Breast epithelium (tissue), 4 donors: Measurements from ENCODE around the gene PEMT. TPM values are rescaled to one million over a fixed set of nuclear protein-coding genes. Genes with fewer than 3 reads are reported as not detected.

Source experiments
- DNase-seq, 2 donors: peaks; one replicate each; pipeline ENCODE4 v3.0.0-alpha.2; 2019; ENCODE audit warnings: low spot score in 2 of 2
- H3K27ac ChIP-seq, 2 donors: fragments of 200-600 bp; sonication (generic) in 1 of 2; one replicate each; pipeline ENCODE4 v1.5.1; 2016 to 2019; ENCODE audit warnings: mild to moderate bottlenecking in 1 of 2
- H3K27me3 ChIP-seq, 2 donors: fragments of 200-600 bp; sonication (generic) in 1 of 2; one replicate each; pipeline versions ENCODE4 v1.5.1 to v1.6.0; 2017 to 2019; ENCODE audit warnings: control low read depth in 1 of 2, mild to moderate bottlenecking in 1 of 2
- H3K36me3 ChIP-seq: fragments of 200-600 bp; one replicate; pipeline ENCODE4 v1.5.1; 2019
- H3K4me1 ChIP-seq, 2 donors: fragments of 200-600 bp; sonication (generic); one replicate each; pipeline ENCODE4 v1.5.1; 2016 to 2019; ENCODE audit warnings: control low read depth in 1 of 2
- H3K4me3 ChIP-seq, 3 donors: fragments of 200-600 bp; sonication (generic); 1 replicate in 2 of 3; 2 replicates in 1 of 3; pipeline ENCODE4 v1.5.1; 2016 to 2019; ENCODE audit warnings: mild to moderate bottlenecking in 3 of 3, moderate library complexity in 2 of 3
- H3K9me3 ChIP-seq, 2 donors: fragments of 200-600 bp; sonication (generic) in 1 of 2; one replicate each; pipeline ENCODE4 v1.5.1; 2016 to 2019; ENCODE audit warnings: control low read depth in 1 of 2
- CTCF ChIP-seq, 3 donors: fragments of 450-650 bp; IDR thresholded peaks; one replicate each; pipeline ENCODE4 v1.5.1; 2016 to 2017; ENCODE audit warnings: antibody characterized with exemption in 3 of 3, mild to moderate bottlenecking in 3 of 3, moderate library complexity in 3 of 3
- POLR2A ChIP-seq: fragments of 450-650 bp; IDR thresholded peaks from one replicate; pipeline ENCODE4 v1.6.1; 2016; ENCODE audit warnings: antibody characterized with exemption, mild to moderate bottlenecking, moderate library complexity
- POLR2AphosphoS5 ChIP-seq, 3 donors: sonication (generic); formaldehyde crosslinking; IDR thresholded peaks; one replicate each; pipeline ENCODE4 v1.6.1; 2017; ENCODE audit warnings: antibody characterized with exemption in 3 of 3
- intact Hi-C: fragments of 100-400 bp; cut with DNase I; formaldehyde crosslinking; loops from one replicate; pipeline ENCODE4 v1.15.1; 2023; ENCODE audit warnings: low total_unique reads
- total RNA-seq, 3 donors: library from RNA; depleted of rRNA; stranded (reverse); fragments of >200 nt; gene quantifications; one replicate each; pipeline ENCODE4 v1.1.0, GENCODE V29; 2016

Gene PEMT
- total RNA-seq, 3 donors from 2014 or later, result 37.3 to 151 (median 52.4) TPM

GRCh38 chr17:17545031-17545820 lies 46.3 kb downstream of the PEMT start:
- no peaks in the 10 kb centered on the region for H3K9me3 ChIP-seq
- TF ChIP-seq POLR2AphosphoS5 (IDR thresholded peaks at IDR 0.05) (no peak), POLR2A (no peak), CTCF (IDR thresholded peaks at IDR 0.05) (no peak)
- H3K36me3 ChIP-seq, result no peaks in the 10 kb centered on the region
- no peak for DNase-seq
- intact Hi-C loops, result loop anchor here (10.0 kb wide), 1 partner anchor 530 kb away; no protein-coding TSS in a partner anchor
- H3K27me3 ChIP-seq, result no peaks in the 10 kb centered on the region
- H3K27ac ChIP-seq, result peak overlapping the region in 1 of 2 donors; percentile 39
- H3K4me3 ChIP-seq, result no peak overlapping the region
- H3K4me1 ChIP-seq, result no peaks in the 10 kb centered on the region

GRCh38 chr17:17542906-17543635 lies 48.4 kb downstream of the PEMT start:
- no peak overlapping the region for H3K4me3 ChIP-seq
- TF ChIP-seq CTCF (IDR thresholded peaks at IDR 0.05) (no peak), POLR2A (no peak), POLR2AphosphoS5 (IDR thresholded peaks at IDR 0.05) (no peak)
- H3K9me3 ChIP-seq, result no peaks in the 10 kb centered on the region
- no peaks in the 10 kb centered on the region for H3K4me1 ChIP-seq
- H3K27me3 ChIP-seq, result no peaks in the 10 kb centered on the region
- no peaks in the 10 kb centered on the region for H3K36me3 ChIP-seq
- intact Hi-C loops, result loop anchor here (10.0 kb wide), 1 partner anchor 532 kb away; no protein-coding TSS in a partner anchor
- no peak for DNase-seq
- no peak overlapping the region for H3K27ac ChIP-seq

GRCh38 chr17:17541640-17542001 lies 49.9 kb downstream of the PEMT start:
- intact Hi-C loops, result loop anchor here (10.0 kb wide), 1 partner anchor 533 kb away; no protein-coding TSS in a partner anchor
- Histone ChIP-seq H3K9me3 (no peaks in the 10 kb centered on the region), H3K4me1 (no peaks in the 10 kb centered on the region), H3K27ac (peak overlapping the region; percentile 32 to 40), H3K4me3 (no peak overlapping the region), H3K36me3 (no peaks in the 10 kb centered on the region), H3K27me3 (no peaks in the 10 kb centered on the region)
- TF ChIP-seq POLR2A (no peak), CTCF (IDR thresholded peaks at IDR 0.05) (no peak), POLR2AphosphoS5 (IDR thresholded peaks at IDR 0.05) (no peak)
- no peak for DNase-seq

- Histone ChIP-seq H3K27me3 (no peaks in the 10 kb centered on the region), H3K27ac (peak overlapping the region; percentile 32 to 40), H3K4me1 (no peaks in the 10 kb centered on the region), H3K36me3 (no peaks in the 10 kb centered on the region), H3K4me3 (no peak overlapping the region), H3K9me3 (no peaks in the 10 kb centered on the region)
- intact Hi-C loops, result loop anchor here (10.0 kb wide), 1 partner anchor 534 kb away; no protein-coding TSS in a partner anchor
- no peak for DNase-seq
- no peak for TF ChIP-seq POLR2A
- no peak for TF ChIP-seq POLR2AphosphoS5 (IDR thresholded peaks at IDR 0.05)
- no peak for TF ChIP-seq CTCF (IDR thresholded peaks at IDR 0.05)
These were observed 50.4 kb downstream of the PEMT start for GRCh38 chr17:17540935-17541639.
